HUES48 (cell line): ENCODE results near the gene PCDHA5.
A peak's percentile ranks its signal among the peaks of the same experiment; 100 is the strongest.
"Not testable (repeated sequence)": the region's sequence is repeated elsewhere in the genome, so short reads cannot be mapped to it uniquely, and the experiment has no call there.

Source experiments
- H3K27ac ChIP-seq: one replicate; pipeline ENCODE4 v1.7.0; 2013; ENCODE audit warnings: low read depth, low read length, inconsistent platforms
- H3K27me3 ChIP-seq: 2 replicates; pipeline ENCODE4 v1.6.1; 2013; ENCODE audit warnings: mild to moderate bottlenecking, low read length; ENCODE audit not compliant: control insufficient read depth, insufficient read depth
- H3K36me3 ChIP-seq: 2 replicates; pipeline ENCODE4 v1.6.1; 2013; ENCODE audit warnings: low read length; ENCODE audit not compliant: control insufficient read depth, insufficient read depth
- H3K4me1 ChIP-seq: 2 replicates; pipeline ENCODE4 v1.6.1; 2013; ENCODE audit warnings: mild to moderate bottlenecking, low read length; ENCODE audit not compliant: control insufficient read depth, insufficient read depth
- H3K4me3 ChIP-seq: 2 replicates; pipeline ENCODE4 v1.5.1; 2013; ENCODE audit warnings: mild to moderate bottlenecking, low read depth, low read length
- H3K9ac ChIP-seq: 2 replicates; pipeline ENCODE4 v1.6.1; 2013; ENCODE audit warnings: mild to moderate bottlenecking, low read depth, low read length, moderate library complexity
- H3K9me3 ChIP-seq: 2 replicates; pipeline ENCODE4 v1.6.1; 2013; ENCODE audit warnings: low read length; ENCODE audit not compliant: control insufficient read depth, insufficient read depth

Gene PCDHA5

DNA sequence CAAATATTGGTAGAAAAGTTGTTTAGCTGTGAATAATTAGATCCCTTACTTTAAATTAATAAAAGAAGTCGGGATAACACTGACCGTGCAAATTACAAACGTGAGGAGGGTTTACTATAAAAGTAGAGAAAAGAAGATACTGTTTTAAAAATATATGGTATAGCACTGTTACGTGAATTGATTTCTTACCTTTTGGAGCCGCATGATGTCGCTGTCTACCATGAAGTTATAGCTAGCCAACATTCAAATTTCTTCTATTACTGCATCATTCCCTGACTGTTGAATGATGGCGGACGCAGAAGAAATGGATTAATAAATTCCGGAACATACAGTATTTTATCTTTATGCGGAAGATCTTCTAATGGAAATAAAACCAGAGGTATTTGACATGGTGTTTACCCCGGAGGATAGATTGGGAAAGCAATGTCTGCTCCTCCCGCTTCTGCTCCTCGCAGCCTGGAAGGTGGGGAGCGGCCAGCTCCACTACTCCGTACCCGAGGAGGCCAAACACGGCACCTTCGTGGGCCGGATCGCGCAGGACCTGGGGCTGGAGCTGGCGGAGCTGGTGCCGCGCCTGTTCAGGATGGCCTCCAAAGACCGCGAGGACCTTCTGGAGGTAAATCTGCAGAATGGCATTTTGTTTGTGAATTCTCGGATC, 6.4 kb downstream of the PCDHA5 start, which contains the start of gene PCDHA6:
TSS of gene PCDHA6 (plus strand) at position 257 of the 658 bp plus-strand sequence. CDS start at position 389, 132 bp downstream.
- H3K4me3 ChIP-seq, result no peak within 1 kb of the TSS

DNA sequence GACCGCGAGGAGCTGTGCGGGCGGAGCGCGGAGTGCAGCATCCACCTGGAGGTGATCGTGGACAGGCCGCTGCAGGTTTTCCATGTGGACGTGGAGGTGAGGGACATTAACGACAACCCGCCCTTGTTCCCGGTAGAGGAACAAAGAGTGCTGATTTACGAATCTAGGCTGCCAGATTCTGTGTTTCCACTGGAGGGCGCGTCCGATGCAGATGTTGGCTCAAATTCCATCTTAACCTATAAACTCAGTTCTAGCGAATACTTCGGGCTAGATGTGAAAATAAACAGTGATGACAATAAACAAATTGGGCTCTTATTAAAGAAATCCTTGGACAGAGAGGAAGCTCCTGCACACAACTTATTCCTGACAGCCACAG, 6.9 kb downstream of the PCDHA5 start:
- no peak overlapping the region for H3K4me3 ChIP-seq
- H3K4me1 ChIP-seq, result no peaks in the 10 kb centered on the region
- no peak overlapping the region for H3K27ac ChIP-seq
- no peaks in the 10 kb centered on the region for H3K36me3 ChIP-seq
- no peak overlapping the region for H3K9ac ChIP-seq
- no peaks in the 10 kb centered on the region for H3K27me3 ChIP-seq
- no peaks in the 10 kb centered on the region for H3K9me3 ChIP-seq

More for the DNA sequence above, 6.4 kb downstream of the PCDHA5 start, which contains the start of gene PCDHA6:
- no peaks in the 10 kb centered on the region for H3K4me1 ChIP-seq
- H3K27ac ChIP-seq, result no peak within 1 kb of the TSS
- no peaks in the 10 kb centered on the region for H3K9me3 ChIP-seq
- no peaks in the 10 kb centered on the region for H3K36me3 ChIP-seq
- H3K27me3 ChIP-seq, result no peaks in the 10 kb centered on the region
- no peak within 1 kb of the TSS for H3K9ac ChIP-seq

DNA sequence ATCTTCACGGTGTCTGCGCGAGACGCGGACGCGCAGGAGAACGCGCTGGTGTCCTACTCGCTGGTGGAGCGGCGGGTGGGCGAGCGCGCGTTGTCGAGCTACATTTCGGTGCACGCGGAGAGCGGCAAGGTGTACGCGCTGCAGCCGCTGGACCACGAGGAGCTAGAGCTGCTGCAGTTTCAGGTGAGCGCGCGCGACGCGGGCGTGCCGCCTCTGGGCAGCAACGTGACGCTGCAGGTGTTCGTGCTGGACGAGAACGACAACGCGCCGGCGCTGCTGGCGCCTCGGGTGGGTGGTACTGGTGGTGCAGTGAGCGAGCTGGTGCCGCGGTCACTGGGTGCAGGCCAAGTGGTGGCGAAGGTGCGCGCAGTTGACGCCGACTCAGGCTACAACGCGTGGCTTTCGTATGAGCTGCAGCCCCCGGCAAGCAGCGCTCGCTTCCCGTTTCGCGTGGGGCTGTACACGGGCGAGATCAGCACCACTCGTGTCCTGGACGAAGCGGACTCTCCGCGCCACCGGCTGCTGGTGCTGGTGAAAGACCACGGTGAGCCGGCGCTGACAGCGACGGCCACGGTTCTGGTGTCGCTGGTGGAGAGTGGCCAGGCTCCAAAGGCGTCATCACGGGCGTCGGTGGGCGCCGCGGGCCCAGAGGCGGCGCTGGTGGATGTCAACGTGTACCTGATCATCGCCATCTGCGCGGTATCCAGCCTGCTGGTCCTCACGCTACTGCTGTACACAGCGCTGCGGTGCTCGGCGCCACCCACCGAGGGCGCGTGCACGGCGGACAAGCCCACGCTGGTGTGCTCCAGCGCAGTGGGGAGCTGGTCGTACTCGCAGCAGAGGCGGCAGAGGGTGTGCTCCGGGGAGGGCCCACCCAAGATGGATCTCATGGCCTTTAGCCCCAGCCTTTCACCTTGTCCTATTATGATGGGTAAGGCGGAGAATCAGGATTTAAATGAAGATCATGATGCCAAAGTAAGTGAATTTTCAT, 8.4 kb downstream of the PCDHA5 start:
- not testable (repeated sequence) for H3K9me3 ChIP-seq, H3K36me3 ChIP-seq, H3K4me3 ChIP-seq, H3K9ac ChIP-seq, H3K4me1 ChIP-seq, H3K27me3 ChIP-seq, H3K27ac ChIP-seq

DNA sequence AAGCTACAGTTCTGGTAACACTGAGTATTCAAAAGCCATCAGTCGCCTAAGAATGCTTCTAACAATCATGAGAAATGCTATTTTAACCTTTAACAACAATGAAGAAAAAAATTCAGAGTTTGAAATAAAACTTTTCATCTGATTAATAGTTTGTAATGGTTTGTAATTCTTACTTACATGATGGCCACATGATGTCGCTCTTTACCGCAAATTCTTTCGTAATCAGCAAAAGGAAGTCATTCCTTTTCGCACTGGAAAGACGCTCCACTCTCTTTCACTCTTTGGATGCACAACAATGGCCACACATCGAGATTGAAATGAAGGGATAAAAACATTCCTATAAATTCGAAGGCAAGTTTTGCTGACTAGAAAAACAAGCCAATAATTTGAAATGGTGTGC, 12.6 kb downstream of the PCDHA5 start, which contains the start of gene PCDHA7:
TSS of gene PCDHA7 (plus strand) at position 277 of the 400 bp plus-strand sequence. CDS start at position 392, 115 bp downstream.
- H3K27me3 ChIP-seq, result no peaks in the 10 kb centered on the region
- H3K27ac ChIP-seq, result no peak within 1 kb of the TSS
- H3K4me1 ChIP-seq, result no peaks in the 10 kb centered on the region
- peak within 1 kb of the TSS; percentile 54 for H3K4me3 ChIP-seq
- no peaks in the 10 kb centered on the region for H3K36me3 ChIP-seq
- no peak within 1 kb of the TSS; the same call in 1 of the 2 replicates for H3K9ac ChIP-seq
- H3K9me3 ChIP-seq, result peaks cover 9% of the 10 kb centered on the region; the same call in 1 of the 2 replicates

DNA sequence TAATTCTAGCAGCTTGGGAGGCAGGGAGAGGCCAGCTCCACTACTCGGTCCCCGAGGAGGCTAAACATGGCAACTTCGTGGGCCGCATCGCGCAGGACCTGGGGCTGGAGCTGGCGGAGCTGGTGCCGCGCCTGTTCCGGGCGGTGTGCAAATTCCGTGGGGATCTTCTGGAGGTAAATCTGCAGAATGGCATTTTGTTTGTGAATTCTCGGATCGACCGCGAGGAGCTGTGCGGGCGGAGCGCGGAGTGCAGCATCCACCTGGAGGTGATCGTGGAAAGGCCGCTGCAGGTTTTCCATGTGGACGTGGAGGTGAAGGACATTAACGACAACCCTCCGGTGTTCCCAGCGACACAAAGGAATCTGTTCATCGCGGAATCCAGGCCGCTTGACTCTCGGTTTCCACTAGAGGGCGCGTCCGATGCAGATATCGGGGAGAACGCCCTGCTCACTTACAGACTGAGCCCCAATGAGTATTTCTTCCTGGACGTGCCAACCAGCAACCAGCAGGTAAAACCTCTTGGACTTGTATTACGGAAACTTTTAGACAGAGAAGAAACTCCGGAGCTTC, 13.1 kb downstream of the PCDHA5 start:
- not testable (repeated sequence) for H3K9ac ChIP-seq, H3K27me3 ChIP-seq

DNA sequence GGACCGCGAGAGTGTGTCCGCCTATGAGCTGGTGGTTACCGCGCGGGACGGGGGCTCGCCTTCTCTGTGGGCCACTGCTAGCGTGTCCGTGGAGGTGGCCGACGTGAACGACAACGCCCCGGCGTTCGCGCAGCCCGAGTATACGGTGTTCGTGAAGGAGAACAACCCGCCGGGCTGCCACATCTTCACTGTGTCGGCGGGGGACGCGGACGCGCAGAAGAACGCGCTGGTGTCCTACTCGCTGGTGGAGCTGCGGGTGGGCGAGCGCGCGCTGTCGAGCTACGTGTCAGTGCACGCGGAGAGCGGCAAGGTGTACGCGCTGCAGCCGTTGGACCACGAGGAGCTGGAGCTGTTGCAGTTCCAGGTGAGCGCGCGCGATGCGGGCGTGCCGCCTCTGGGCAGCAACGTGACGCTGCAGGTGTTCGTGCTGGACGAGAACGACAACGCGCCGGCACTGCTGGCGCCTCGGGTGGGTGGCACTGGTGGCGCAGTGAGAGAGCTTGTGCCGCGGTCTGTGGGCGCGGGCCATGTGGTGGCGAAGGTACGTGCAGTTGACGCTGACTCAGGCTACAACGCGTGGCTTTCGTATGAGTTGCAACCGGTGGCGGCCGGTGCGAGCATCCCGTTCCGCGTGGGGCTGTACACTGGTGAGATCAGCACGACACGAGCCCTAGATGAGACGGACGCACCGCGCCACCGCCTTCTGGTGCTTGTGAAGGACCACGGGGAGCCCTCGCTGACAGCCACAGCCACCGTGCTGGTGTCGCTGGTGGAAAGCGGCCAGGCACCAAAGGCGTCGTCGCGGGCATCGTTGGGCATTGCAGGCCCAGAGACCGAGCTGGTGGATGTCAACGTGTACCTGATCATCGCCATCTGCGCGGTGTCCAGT, 14.5 kb downstream of the PCDHA5 start:
- Histone ChIP-seq H3K36me3 (no peaks in the 10 kb centered on the region), H3K4me1 (no peaks in the 10 kb centered on the region), H3K9ac (no peak overlapping the region), H3K4me3 (no peak overlapping the region), H3K9me3 (peaks cover 9% of the 10 kb centered on the region; the same call in 1 of the 2 replicates), H3K27me3 (no peaks in the 10 kb centered on the region), H3K27ac (no peak overlapping the region)

More for the DNA sequence above, 13.1 kb downstream of the PCDHA5 start:
- not testable (repeated sequence) for H3K27ac ChIP-seq, H3K36me3 ChIP-seq, H3K4me1 ChIP-seq, H3K9me3 ChIP-seq
- peak overlapping the region; percentile 54 for H3K4me3 ChIP-seq

DNA sequence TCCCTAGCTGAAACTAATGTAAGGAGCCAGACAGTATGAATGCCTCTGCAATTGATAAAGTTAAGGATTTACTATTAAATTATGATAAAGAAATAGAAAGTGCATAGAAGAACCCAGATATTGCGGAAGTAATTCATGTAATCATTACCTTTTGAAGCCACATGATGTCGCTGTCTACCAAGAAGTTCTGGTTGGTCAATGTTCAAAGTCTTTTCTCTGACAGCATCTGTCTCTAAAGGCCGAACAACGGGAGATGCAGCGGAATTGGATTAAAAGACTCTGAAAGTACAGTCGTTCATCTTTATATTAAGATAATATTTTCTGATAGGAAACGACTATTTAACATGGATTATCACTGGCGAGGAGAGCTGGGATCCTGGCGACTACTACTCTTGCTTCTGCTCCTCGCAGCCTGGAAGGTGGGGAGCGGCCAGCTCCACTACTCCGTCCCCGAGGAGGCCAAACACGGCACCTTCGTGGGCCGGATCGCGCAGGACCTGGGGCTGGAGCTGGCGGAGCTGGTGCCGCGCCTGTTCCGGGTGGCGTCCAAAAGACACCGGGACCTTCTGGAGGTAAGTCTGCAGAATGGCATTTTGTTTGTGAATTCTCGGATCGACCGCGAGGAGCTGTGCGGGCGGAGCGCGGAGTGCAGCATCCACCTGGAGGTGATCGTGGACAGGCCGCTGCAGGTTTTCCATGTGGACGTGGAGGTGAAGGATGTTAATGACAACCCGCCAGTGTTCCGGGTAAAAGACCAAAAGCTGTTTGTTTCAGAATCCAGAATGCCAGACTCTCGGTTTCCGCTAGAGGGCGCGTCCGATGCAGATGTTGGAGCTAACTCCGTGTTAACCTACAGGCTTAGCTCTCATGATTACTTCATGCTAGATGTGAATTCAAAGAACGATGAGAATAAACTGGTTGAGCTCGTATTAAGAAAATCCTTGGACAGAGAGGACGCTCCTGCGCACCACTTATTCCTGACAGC, 19.9 kb downstream of the PCDHA5 start, which contains the start of gene PCDHA8:
TSS of gene PCDHA8 (plus strand) at position 210 of the 985 bp plus-strand sequence. CDS start at position 345, 135 bp downstream.
- Histone ChIP-seq H3K4me1 (no peaks in the 10 kb centered on the region), H3K27ac (no peak within 1 kb of the TSS), H3K9me3 (no peaks in the 10 kb centered on the region), H3K4me3 (no peak within 1 kb of the TSS), H3K36me3 (no peaks in the 10 kb centered on the region), H3K9ac (no peak within 1 kb of the TSS), H3K27me3 (no peaks in the 10 kb centered on the region)

DNA sequence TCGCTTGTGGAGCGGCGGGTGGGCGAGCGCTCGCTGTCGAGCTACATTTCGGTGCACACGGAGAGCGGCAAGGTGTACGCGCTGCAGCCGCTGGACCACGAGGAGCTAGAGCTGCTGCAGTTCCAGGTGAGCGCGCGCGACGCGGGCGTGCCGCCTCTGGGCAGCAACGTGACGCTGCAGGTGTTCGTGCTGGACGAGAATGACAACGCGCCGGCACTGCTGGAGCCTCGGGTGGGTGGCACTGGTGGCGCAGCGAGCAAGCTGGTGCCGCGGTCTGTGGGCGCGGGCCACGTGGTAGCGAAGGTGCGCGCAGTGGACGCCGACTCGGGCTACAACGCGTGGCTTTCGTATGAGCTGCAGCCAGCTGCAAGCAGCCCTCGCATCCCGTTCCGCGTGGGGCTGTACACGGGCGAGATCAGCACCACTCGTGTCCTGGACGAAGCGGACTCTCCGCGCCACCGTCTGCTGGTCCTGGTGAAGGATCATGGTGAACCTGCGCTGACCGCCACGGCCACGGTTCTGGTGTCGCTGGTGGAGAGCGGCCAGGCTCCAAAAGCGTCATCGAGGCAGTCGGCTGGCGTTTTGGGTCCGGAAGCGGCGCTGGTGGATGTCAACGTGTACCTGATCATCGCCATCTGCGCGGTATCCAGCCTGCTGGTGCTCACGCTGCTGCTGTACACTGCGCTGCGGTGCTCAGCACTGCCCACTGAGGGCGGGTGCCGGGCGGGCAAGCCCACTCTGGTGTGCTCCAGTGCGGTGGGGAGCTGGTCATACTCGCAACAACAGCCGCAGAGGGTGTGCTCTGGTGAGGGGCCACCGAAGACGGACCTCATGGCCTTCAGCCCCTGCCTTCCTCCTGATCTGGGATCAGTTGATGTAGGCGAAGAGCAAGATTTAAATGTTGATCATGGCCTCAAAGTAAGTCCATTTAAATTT, 21.7 kb downstream of the PCDHA5 start:
- no peak overlapping the region for H3K27ac ChIP-seq
- no peaks in the 10 kb centered on the region for H3K27me3 ChIP-seq
- no peaks in the 10 kb centered on the region for H3K36me3 ChIP-seq
- H3K9ac ChIP-seq, result no peak overlapping the region
- no peaks in the 10 kb centered on the region for H3K4me1 ChIP-seq
- H3K9me3 ChIP-seq, result no peaks in the 10 kb centered on the region
- no peak overlapping the region for H3K4me3 ChIP-seq
